Lower lobe of right lung (tissue), 2 donors: ENCODE results near the gene CCDC89. TPM values are rescaled to one million over a fixed set of nuclear protein-coding genes. Genes with fewer than 3 reads are reported as not detected.

Experiments used
- ATAC-seq, 2 donors: fragments of 200-7000 bp; cut with Tn5 transposase; one replicate each; pipeline ENCODE4 v1.9.1; 2020 to 2022; ENCODE audit warnings: mild to moderate bottlenecking in 2 of 2, moderate library complexity in 2 of 2
- DNase-seq: peaks from one replicate; pipeline ENCODE4 v3.0.0-alpha.2; 2020
- H3K27ac ChIP-seq: fragments of 200-600 bp; one replicate; pipeline ENCODE4 v1.8.0; 2022
- H3K27me3 ChIP-seq: fragments of 200-600 bp; one replicate; pipeline ENCODE4 v1.8.0; 2022; ENCODE audit warnings: low read depth
- H3K36me3 ChIP-seq: fragments of 200-600 bp; one replicate; pipeline ENCODE4 v1.8.0; 2022; ENCODE audit warnings: mild to moderate bottlenecking
- H3K4me1 ChIP-seq: fragments of 200-600 bp; one replicate; pipeline ENCODE4 v1.8.0; 2022
- H3K4me3 ChIP-seq: fragments of 200-600 bp; one replicate; pipeline ENCODE4 v1.8.0; 2022; ENCODE audit warnings: mild to moderate bottlenecking
- H3K9me3 ChIP-seq: fragments of 200-600 bp; one replicate; pipeline ENCODE4 v1.8.0; 2022
- CTCF ChIP-seq: fragments of 200-600 bp; IDR thresholded peaks from one replicate; pipeline ENCODE4 v1.8.0; 2022; ENCODE audit warnings: antibody characterized with exemption, mild to moderate bottlenecking
- intact Hi-C: fragments of 100-400 bp; cut with DNase I; formaldehyde crosslinking; loops from one replicate; pipeline ENCODE4 v1.11.0; 2022
- total RNA-seq: library from RNA; stranded (reverse); fragmentation: NEBNext Ultra II Directional; extraction: Animal tissue kit (Norgen Biotek cat#: 25700); gene quantifications from one replicate; pipeline ENCODE4 v1.2.1, GENCODE V29; 2021
- donor health status: DM: no; HTN: yes; CAD: no; lungs with severe emphysema.

Gene CCDC89
- total RNA-seq, 1 donor from 2014 or later: 1.6 TPM

GRCh38 chr11:85699957-85700741, 14.2 kb upstream of the CCDC89 start:
- Histone ChIP-seq H3K4me3 (no peak overlapping the region), H3K9me3 (no peaks in the 10 kb centered on the region), H3K27ac (no peak overlapping the region), H3K36me3 (no peaks in the 10 kb centered on the region), H3K27me3 (no peaks in the 10 kb centered on the region), H3K4me1 (no peaks in the 10 kb centered on the region)
- no peak for TF ChIP-seq CTCF
- ATAC-seq: no peak
- intact Hi-C loops: no loop called here
- DNase-seq: no peak

GRCh38 chr11:85698195-85698594, 12.2 kb upstream of the CCDC89 start:
- H3K4me1 ChIP-seq: no peaks in the 10 kb centered on the region
- no peak for TF ChIP-seq CTCF

GRCh38 chr11:85697747-85698146, 11.8 kb upstream of the CCDC89 start:
- H3K9me3 ChIP-seq: no peaks in the 10 kb centered on the region
- intact Hi-C loops: no loop called here
- no peaks in the 10 kb centered on the region for H3K27me3 ChIP-seq
- no peak overlapping the region for H3K4me3 ChIP-seq
- H3K36me3 ChIP-seq: no peaks in the 10 kb centered on the region
- no peaks in the 10 kb centered on the region for H3K4me1 ChIP-seq
- ATAC-seq (no peak), DNase-seq (no peak)
- H3K27ac ChIP-seq: no peak overlapping the region
- no peak for TF ChIP-seq CTCF

More at GRCh38 chr11:85698195-85698594, 12.2 kb upstream of the CCDC89 start:
- Histone ChIP-seq H3K9me3 (no peaks in the 10 kb centered on the region), H3K27ac (no peak overlapping the region), H3K4me3 (no peak overlapping the region), H3K36me3 (no peaks in the 10 kb centered on the region), H3K27me3 (no peaks in the 10 kb centered on the region)
- intact Hi-C loops: no loop called here
- DNase-seq: no peak
- ATAC-seq: no peak

- H3K27me3 ChIP-seq: no peaks in the 10 kb centered on the region
- no peaks in the 10 kb centered on the region for H3K36me3 ChIP-seq
- H3K4me1 ChIP-seq: no peaks in the 10 kb centered on the region
- DNase-seq (no peak), ATAC-seq (no peak)
- intact Hi-C loops: no loop called here
- H3K4me3 ChIP-seq: no peak overlapping the region
- H3K9me3 ChIP-seq: no peaks in the 10 kb centered on the region
- no peak for TF ChIP-seq CTCF
- H3K27ac ChIP-seq: no peak overlapping the region
Observed at GRCh38 chr11:85695546-85695945, 9.6 kb upstream of the CCDC89 start.

GRCh38 chr11:85694385-85694980, 8.5 kb upstream of the CCDC89 start:
- peak; percentile 44 for TF ChIP-seq CTCF
- intact Hi-C loops: no loop called here
- no peak for ATAC-seq

More at GRCh38 chr11:85694385-85694980, 8.5 kb upstream of the CCDC89 start:
- H3K4me1 ChIP-seq: no peaks in the 10 kb centered on the region
- H3K36me3 ChIP-seq: no peaks in the 10 kb centered on the region
- no peak overlapping the region for H3K27ac ChIP-seq
- H3K9me3 ChIP-seq: no peaks in the 10 kb centered on the region
- no peaks in the 10 kb centered on the region for H3K27me3 ChIP-seq
- DNase-seq: no peak
- no peak overlapping the region for H3K4me3 ChIP-seq
